ENCODE measurements around the gene GALNTL6.
"Not testable (repeated sequence)": the region's sequence is repeated elsewhere in the genome, so short reads cannot be mapped to it uniquely, and the experiment has no call there.

GALNTL6 gene

GRCh38 chr4:172777729-172778431, 964.7 kb downstream of the GALNTL6 start:
- no peak for DNase-seq

GRCh38 chr4:172778583-172778982, 965.4 kb downstream of the GALNTL6 start:
- DNase-seq, result no peak

- DNase-seq, result no peak
Observed at GRCh38 chr4:172780566-172781081, 967.4 kb downstream of the GALNTL6 start.

- no peak for DNase-seq
Observed at GRCh38 chr4:172785613-172786012, 972.4 kb downstream of the GALNTL6 start.

GRCh38 chr4:172786039-172786792, 973.0 kb downstream of the GALNTL6 start:
- no peak for DNase-seq

GRCh38 chr4:172787111-172787510, 973.9 kb downstream of the GALNTL6 start:
- no peak for DNase-seq

GRCh38 chr4:172791841-172792240, 978.6 kb downstream of the GALNTL6 start:
- DNase-seq, result no peak

- DNase-seq, result no peak
Observed at GRCh38 chr4:172793565-172794306, 980.5 kb downstream of the GALNTL6 start.

GRCh38 chr4:172794307-172794703, 981.1 kb downstream of the GALNTL6 start:
- no peak for DNase-seq

- not testable (repeated sequence) for DNase-seq
Observed at GRCh38 chr4:172797281-172797680, 984.1 kb downstream of the GALNTL6 start.

GRCh38 chr4:172802032-172802431, 988.8 kb downstream of the GALNTL6 start:
- DNase-seq, result no peak

GRCh38 chr4:172806841-172807240, 993.6 kb downstream of the GALNTL6 start:
- DNase-seq, result no peak

GRCh38 chr4:172808196-172808595, 995.0 kb downstream of the GALNTL6 start:
- DNase-seq, result no peak

GRCh38 chr4:172809319-172809718, 996.1 kb downstream of the GALNTL6 start:
- DNase-seq, result no peak

- no peak for DNase-seq
Observed at GRCh38 chr4:172813359-172813923, 1000.2 kb downstream of the GALNTL6 start.

GRCh38 chr4:172815499-172816164, 1002.4 kb downstream of the GALNTL6 start:
- no peak for DNase-seq

GRCh38 chr4:172818901-172819300, 1005.7 kb downstream of the GALNTL6 start:
- no peak for DNase-seq

- DNase-seq, result no peak
Observed at GRCh38 chr4:172819353-172819752, 1006.1 kb downstream of the GALNTL6 start.

- DNase-seq, result no peak
Observed at GRCh38 chr4:172822331-172822730, 1009.1 kb downstream of the GALNTL6 start.

GRCh38 chr4:172826346-172826745, 1013.1 kb downstream of the GALNTL6 start:
- DNase-seq, result no peak

GRCh38 chr4:172826861-172827260, 1013.7 kb downstream of the GALNTL6 start:
- no peak for DNase-seq

GRCh38 chr4:172830295-172830764, 1017.1 kb downstream of the GALNTL6 start:
- DNase-seq, result no peak

Measured in NCI-H2081 treated with DMSO at 0.1 percent for 48 hours (cell line).